Measurements from ENCODE around the gene UBE2J1.
"Not testable (repeated sequence)": the region's sequence is repeated elsewhere in the genome, so short reads cannot be mapped to it uniquely, and the experiment has no call there.

Gene UBE2J1, protein sequence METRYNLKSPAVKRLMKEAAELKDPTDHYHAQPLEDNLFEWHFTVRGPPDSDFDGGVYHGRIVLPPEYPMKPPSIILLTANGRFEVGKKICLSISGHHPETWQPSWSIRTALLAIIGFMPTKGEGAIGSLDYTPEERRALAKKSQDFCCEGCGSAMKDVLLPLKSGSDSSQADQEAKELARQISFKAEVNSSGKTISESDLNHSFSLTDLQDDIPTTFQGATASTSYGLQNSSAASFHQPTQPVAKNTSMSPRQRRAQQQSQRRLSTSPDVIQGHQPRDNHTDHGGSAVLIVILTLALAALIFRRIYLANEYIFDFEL

DNA sequence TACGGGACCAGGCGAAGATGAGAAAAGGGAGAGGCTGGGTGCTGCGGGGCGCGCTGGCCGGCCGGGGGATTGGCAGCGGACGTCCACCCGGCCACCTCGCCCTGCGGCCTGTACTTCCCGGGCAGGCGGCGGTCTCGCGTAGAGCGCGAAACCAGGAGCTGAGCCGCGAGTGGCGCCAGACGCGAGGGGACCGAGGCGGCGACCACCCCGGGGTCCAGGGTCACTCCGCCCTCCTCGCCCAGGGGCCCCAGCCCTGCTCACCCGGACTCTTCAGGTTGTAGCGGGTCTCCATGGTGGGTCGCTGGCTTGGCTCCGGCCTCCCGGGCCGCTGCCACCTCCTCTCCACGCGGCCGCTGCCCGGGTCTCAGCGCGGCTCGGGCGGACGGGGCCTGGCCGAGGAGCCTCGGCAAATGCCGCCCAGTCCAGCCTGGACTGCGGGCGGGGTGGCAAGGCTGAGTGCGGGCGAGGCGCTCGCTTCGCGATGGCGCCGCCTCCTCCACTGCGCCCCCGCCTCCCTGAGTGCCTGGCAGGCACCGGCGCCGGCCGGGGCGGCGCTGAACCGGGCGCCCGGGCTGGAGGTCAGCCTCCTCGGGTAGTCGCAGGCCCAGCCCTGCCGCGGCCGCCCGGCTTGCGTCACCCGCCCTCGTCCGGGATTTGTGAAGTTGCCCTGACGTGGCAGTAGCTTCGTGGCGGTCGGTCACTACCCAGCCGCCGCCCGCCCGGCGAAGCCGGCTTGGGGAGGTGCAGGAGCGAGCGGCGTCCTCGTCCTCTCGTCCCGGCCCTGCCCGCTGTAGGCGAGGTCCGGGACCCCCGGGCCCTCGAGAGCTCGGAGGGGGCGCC is at the start of gene UBE2J1:
TSS of gene UBE2J1 (minus strand) at position 445 of the 840 bp plus-strand sequence. CDS start at position 292, 153 bp downstream.
- peak; percentile 67 for DNase-seq

DNA sequence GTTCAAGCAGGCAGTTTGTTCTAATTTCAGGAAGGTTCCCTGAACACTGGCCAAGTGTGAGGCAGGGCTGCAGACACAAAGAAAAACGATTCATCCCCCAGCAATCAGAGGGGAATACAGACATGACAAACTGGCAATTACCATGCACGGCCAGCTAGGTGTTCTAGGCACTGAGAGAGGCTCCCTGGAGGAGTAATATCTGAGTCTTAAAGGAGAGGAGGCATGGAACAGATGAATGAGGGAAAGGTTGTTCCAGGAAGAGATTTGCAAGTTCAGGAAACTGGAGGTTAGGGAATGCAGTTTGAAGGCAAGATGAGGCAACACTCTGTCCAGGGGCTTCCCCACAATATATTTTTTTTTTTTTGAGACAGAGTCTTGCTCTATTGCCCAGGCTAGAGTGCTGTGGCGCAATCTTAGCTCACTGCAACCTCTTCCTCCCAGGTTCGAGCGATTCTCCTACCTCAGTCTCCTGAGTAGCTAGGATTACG is 48.4 kb upstream of the UBE2J1 start:
- DNase-seq = no peak

DNA sequence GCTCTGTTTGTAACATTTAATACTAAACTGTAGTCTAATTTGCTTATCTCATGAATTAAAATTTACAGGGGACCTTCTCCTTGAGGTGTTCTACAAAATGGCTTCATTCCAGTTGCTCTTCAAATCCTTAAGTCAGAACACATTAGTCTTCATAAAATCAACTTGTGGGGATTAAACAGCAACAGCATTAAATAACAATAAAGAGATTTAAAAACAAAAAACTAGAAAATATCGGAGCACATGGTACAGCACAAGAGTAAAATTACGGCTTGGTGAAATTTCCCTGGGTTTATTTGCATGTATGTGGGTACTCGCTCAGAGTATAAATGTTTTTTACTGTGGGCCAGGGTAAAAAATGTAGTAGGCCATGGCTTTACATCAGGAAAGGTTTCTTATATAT is 47.5 kb upstream of the UBE2J1 start:
- DNase-seq = no peak

DNA sequence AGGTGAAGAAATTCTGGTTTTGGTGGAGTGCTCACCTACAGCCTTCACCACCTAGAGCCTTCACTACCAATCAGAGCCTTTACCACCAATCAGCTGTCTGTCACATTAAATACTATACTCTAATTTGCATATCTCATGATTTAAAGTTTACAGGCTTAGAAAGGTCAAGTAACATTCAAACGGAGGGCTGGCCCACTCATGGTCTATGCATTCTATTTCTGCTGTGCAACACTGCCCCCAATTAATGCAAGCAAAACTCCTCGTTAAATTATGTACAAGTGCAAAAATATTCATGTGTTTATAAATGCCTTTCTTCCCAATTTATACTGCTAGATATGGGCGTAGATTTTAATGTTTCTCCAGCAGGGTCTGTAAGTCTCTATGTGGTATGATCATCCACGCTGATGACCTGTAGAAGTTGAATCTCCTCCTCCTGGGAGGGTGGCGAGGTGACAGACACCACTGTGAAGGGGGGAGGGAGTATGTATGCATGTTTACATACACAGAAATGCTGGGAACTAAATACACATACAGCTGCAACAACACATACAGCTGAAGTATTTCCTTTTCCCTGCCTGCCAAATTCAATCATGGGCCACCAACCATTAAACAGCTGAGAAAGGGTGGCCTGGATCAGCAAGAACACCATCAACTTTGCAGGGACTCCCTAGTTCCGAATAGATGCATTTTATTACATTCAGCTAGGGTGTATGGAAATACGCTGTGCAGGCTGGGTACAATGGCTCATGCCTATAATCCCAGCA is 46.4 kb upstream of the UBE2J1 start:
- no peak for DNase-seq

DNA sequence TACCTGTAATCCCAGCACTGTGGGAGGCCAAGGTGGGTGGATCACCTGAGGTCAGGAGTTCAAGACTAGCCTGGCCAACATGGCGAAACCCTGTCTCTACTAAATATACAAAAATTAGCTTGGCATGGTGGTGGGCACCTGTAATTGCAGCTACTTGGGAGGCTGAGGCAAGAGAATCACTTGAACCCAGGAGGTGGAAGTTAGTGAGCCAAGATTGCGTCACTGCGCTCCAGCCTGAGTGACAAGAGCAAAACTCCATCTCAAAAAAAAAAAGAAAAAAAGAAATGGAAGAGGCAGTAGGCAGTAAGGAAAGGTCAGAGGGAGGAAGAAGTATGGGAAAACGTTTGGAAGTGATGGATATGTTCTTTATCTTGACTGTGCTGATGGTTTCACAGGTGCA is 45.4 kb upstream of the UBE2J1 start:
- DNase-seq = not testable (repeated sequence)

DNA sequence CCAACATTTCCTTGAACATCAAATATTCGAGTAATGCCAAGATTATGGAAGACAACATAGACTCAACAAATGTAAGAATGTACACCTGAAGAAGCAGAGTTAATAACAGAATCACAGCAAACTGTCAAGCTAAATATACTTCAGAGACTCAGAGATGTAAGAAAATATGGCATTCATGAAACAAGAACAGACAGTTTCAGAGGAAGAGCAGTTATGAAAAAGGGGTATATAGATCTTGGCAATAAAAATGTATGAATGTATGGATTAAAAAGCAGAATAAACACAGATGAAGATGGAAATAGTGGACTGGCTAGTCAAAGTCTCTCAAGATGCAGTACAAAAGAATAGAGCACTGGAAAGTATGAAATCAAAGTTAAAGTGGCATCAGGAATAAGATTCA is 41.1 kb upstream of the UBE2J1 start:
- no peak for DNase-seq

DNA sequence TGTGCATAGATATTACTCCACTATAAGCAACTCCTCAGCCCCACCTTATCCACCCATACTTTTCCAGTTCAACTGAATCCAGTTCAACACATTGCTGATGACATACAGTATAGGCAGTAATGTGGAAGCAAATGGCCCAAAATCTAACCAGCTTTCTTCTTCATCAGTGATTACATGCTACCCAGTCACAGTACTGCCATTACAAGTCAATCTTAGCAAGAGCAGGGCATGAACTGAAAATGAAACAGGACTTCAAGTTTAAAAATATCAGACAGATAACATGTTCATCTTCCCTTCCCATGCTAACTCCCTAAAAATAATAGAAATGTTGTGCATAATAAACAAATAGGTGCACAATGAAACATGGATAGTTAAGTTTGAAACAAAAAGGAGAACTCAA is 40.3 kb upstream of the UBE2J1 start:
- DNase-seq = no peak

DNA sequence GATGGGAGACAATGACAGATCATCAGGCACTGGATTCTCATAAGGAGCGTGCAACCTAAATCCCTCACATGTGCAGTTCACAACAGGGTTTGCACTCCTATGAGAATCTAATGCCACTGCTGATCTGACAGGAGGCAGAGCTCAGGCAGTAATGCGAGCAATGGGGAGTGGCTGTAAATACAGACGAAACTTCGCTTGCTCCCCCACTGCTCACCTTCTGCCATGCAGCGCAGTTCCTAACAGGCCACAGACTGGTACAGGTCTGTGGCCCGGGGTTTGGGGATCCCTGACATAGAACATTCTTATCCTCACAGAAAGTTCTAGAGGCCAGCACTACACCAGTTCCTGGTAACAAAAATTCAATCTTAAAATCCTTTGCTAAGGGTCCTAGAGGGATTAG is 36.3 kb upstream of the UBE2J1 start:
- DNase-seq = no peak

DNA sequence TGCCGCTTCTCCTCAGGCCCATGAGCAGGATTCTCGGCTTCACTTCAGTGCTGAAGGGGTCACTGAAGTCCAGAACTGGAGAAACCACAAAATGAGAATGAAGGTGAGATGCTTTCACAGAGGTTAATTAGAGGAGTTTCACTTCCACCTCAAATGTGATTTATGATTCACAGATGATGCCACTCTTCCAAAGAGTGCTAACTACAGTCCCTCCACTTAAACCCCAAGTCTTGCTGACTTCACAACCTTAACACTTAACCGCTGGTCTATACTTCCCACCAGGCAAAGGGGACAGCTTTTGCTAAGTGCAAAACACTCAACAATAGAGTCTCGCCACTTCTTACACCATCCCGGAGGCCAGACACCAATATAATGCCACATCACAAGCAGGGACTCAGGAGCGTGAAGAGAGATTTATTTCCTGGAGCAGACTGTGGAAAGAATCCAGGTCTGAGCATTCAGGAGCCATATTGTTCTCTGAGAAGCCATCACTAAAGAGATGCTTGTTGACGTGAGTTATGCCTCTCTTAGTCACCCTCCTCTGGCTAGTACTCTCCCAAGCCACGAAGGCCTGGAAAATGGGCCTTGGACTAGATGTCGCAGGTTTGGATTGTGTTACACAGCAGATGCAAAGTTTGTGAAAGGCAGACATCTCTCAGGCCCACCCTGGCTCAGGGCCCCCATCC is 35.1 kb upstream of the UBE2J1 start:
- DNase-seq = no peak

DNA sequence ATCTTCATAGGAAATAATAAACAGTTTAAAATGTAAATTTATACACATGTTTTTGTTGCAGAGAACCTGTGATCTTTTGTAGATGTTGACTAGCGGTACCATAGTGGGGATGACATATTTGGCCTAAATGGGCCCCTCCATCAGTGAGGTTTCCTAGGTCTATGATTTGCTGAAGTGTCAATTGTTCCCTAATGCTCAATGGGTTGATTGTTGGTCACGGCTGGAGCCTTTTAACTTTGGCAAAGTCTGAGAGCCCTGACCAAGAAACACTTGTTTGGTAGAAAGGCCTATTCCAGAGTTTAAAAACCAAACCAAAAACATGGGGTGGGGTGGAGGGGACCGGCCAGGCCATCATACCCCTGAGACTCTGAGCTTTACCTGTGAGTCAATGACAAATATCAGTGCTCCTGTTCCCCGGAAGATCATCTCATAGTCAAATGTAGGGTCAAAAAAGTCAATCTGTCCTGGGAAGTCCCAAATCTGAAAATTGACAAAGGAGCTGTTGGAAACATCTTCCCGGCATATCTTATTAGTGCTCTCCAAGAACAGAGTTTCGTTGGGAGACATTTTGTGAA is 34.5 kb upstream of the UBE2J1 start:
- DNase-seq = no peak

DNA sequence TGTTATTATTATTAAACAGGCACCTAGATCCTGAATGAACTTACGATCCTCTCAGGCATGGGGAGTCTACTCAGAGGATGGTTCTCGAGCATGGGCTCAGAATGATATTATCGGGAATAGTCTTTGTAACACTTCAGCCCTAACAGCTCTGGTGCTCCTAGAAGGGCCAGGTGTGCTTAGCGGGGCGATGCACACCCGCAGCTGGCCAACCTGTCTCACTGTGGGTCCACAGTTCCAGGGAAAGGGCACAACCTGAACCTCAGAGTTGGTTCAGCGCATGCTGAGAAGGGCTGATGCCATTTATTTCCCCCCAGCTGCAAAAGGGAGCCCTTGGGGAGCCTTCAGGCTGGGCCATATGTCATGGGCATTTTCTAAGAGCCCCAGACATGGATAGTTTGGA is 33.3 kb upstream of the UBE2J1 start:
- no peak for DNase-seq

DNA sequence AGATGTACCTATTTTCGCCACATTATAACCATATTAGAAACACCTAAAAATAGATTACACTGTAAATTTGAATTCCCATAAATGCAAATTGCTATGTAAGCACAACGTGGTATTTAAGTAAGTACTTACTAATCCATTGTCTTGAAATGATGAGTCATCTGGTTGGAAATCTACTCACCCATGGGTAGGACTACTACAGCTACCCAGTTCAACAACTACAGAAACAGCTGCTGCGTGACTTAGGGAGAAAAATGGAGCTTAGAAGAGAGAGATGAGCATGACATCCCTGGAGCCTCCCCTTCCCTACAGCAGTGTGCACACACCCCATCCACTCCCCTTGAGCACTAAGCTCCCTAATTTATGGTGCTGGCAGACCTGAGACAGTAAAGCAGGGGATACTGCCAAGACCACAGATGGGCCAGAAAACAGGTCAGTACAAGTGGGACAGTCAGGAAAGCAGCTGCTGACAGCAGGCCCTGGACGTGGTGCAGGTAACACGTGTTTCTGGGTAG is 32.7 kb upstream of the UBE2J1 start:
- no peak for DNase-seq

DNA sequence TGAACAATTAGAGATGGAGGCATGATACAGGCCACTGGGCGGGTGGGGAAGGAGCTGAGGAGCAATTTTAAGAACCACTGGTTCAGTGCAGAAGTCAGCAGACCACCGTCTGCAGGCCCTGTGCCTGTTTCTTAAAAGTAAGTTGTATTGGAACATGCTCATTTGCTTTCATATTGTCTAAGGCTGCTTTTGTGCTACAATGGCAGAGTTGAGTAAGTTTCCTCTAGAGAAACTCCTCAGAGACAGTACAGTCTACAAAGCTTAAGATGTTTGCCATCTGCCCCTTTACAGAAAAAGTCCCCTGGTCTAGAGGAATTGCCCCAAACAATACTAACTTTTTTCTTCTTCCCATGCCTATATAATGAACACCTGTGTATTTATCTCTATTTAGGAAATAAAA is 28.5 kb upstream of the UBE2J1 start:
- no peak for DNase-seq

DNA sequence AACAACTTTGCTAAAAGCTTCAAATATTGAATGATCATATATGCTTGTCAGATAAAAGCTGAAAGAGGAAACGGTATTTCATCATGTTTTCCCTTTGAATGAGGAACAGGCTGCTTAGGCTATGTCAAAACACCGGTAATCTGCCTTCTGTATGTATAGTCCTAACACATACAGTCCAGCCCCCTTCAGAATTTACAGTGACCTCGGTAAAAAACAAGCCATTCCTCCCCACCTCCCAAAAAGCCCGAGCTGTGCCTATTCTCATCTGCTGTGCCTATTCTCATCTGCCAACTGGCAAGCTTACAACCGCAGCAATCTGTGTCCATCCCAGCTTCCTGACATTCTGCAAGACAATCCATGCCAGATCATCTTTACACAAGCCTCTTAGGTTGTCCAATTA is 26.8 kb upstream of the UBE2J1 start:
- DNase-seq = no peak

DNA sequence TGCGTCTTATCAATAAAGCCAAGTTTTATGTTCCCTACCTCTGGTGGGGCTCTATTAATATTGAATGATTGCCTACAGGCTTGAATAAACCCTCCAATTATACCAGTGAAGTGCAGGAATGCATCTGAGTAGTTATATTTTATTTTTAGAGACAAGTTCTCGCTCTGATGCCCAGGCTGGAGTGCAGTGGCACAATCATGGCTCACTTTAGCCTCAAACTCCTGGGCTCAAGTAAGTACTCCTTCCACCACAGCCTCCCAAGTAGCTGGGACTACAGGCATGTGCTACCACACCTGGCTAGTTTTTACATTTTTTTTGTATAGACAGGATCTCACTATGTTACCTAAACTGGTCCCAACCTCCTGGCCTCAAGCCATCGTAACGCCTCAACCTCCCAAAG is 26.1 kb upstream of the UBE2J1 start:
- DNase-seq = no peak

DNA sequence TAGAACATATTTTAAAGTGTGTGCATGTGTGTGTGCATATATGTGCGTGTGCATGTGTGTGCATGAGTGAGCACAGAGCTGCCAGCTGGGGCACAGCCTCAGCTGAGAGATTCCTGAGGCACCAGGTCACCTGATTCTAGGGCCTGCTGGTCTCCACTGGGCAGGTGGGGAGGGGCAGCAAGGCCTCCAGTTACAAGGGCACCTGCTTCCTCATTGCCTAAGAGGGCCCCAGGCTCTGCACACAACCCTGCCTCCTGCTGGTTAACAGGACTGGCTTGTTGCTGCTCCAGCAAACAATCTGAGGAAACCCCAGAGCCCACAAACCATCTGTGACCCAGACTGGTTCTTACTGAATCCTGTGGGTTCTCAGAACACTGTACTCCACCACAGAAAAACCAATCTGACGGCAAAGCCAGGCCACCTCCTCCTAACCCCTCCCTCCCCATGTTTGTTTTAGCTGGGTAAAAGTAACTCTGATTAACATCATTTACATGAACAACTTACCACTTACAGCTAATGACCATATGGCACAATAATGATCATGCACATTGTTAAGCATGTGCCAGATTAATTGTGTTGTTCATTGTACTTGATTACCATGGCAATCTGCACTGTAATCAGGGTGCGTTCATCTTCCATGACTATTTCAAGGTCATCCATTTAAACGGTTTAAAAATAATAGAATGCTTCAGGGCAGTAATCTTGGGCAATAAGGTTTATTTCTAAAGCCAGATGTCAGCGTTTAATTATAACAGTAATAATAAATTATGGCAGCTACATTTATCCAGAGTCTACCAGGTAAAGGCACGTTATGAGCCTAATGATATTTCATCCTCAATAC is 23.1 kb upstream of the UBE2J1 start:
- peak; percentile 17 for DNase-seq

DNA sequence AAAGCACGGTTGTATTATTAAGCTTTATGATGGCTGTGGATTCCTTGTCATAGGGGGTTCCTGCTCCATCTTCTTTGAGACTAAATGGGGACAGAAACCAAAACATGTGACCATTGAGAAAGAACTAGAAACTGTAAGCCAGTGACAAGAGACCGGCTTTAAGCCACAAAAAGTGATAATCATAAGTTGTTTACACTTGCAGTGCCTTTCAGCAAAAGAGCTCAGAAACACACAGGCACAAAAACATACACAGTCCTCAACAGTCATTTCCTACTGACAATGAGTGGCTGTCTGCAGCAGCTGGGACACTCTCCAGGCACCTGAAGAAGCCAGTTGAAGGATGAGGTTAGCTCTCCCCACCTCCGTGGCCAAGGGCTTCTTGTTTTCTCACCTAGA is 20.0 kb upstream of the UBE2J1 start:
- no peak for DNase-seq

DNA sequence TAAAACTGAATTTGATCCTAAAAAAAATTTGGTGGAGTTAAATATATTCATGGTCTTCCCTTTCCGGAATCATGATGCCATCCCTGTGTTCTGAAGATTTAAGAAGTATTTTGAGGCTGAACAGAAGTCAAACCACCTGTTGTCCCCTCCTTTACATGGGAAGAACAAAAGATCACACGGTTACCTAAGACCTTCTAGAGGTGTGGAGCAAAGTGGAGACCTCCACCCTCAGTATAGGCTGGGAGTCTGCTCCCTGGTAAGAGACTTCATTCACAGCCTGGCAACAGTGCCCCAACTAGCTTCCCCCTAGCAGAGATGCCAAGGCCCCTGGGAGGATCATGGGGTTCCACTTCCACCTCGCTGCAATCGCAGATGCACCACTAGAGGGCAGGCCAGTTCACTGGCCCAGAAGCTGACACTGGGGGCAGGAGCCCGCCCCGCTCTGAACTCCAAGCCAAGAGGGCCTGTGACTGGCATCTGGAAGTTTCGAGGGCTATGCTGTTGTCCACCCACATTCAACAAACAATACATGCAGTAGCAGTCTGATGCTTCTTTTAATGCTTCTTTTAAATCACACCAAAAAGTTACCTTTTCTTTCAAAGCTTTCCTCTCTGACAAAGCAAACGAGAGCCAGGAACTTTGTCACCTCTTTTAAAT is 19.5 kb upstream of the UBE2J1 start:
- peak; percentile 81 for DNase-seq

DNA sequence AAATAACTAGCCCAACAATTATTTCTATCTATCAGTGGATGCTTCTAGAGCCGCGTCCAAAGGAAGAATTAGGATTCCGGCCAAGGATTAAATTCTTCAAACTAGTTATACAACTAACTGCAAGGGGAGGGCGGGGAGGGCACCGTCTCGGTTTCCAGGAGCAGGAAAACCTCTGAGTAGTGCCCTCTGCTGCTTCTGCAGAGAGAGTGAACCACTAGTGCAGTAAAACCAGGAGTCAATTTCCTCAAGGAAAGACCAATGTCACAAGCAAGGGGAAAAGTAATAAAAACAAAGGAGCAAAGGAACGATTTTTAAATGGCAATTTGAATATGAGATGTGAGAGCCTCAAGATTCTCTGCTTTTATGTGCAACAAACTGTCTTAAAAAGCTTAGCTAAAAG is 16.5 kb upstream of the UBE2J1 start:
- no peak for DNase-seq

DNA sequence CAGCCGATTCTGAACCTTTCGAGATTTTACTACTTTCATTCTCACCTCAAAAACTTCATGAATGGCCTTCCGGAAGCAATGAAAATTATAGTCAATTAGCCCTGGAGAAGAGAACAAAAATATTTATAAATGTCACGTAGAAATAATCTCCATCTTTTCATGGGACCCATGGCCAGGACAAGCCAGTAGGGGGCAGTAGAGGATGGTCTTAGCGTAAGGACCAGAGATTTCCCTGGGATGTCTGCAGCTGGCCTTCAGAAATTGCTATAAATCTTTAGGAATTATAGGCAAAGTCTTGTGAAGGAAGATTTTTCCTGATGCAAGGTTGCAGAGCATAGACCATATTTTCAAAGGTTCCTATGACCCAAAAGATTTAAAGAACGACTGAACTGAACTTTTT is 15.6 kb upstream of the UBE2J1 start:
- peak; percentile 59 for DNase-seq

DNA sequence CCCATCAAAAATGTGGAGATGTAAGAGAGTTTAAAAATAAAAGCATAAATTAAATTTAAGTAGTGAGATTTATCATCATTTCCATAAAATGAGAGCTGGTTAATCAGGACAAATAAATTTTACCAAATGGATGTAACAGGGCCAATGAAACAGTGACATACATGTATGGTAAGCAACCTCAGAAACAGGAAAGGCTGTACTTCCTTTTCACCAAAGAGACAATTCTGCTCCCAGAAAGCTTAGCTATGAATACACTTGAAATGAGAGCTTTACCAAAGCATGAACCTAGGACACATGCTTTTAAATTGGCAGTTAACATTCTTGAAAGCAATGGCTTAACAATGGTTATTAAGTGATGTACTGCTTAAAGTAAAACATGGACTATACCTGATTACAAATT is 12.1 kb upstream of the UBE2J1 start:
- no peak for DNase-seq
